Keratinocyte (primary cell): Measurements from ENCODE around the gene PRKCE. TPM values are rescaled to one million over a fixed set of nuclear protein-coding genes. Genes with fewer than 3 reads are reported as not detected.

Source experiments
- DNase-seq: peaks from one replicate; pipeline ENCODE4 v3.0.0-alpha.2; 2011; ENCODE audit warnings: low read depth, missing footprints, low spot score
- FAIRE-seq: peaks from 2 replicates; lab custom pipeline; 2011; peaks lifted over from hg19 to GRCh38; lab: Jason Lieb, UNC
- H2AFZ ChIP-seq: 2 replicates; pipeline ENCODE4 v1.6.0; 2012; ENCODE audit warnings: low read length, control low read depth, inconsistent platforms; ENCODE audit not compliant: control insufficient read depth
- H3K27ac ChIP-seq: 2 replicates; pipeline ENCODE4 v1.5.1; 2011; ENCODE audit warnings: low read length; ENCODE audit not compliant: control insufficient read depth, insufficient read depth
- H3K27me3 ChIP-seq: 3 replicates; pipeline ENCODE4 v1.6.0; 2011; ENCODE audit warnings: low read length; ENCODE audit not compliant: control insufficient read depth, insufficient read depth; ENCODE audit errors: extremely low read depth
- H3K36me3 ChIP-seq, 2 experiments: 2 replicates in 1 of 2; 3 replicates in 1 of 2; pipeline ENCODE4 v1.5.1; 2011; ENCODE audit warnings: low read length in 2 of 2, mild to moderate bottlenecking in 1 of 2; ENCODE audit not compliant: control insufficient read depth in 2 of 2, insufficient read depth in 2 of 2; ENCODE audit errors: extremely low read depth in 1 of 2
- H3K4me1 ChIP-seq: 3 replicates; pipeline ENCODE4 v1.5.1; 2011; ENCODE audit warnings: low read length; ENCODE audit not compliant: control insufficient read depth, insufficient read depth; ENCODE audit errors: extremely low read depth
- H3K4me2 ChIP-seq: 3 replicates; pipeline ENCODE4 v1.6.0; 2011; ENCODE audit warnings: low read depth, low read length; ENCODE audit not compliant: control insufficient read depth, insufficient read depth; ENCODE audit errors: extremely low read depth
- H3K4me3 ChIP-seq, 3 experiments: fragments of 200-600 bp in 1 of 3; sonication (generic) in 1 of 3; 2 replicates in 2 of 3; 3 replicates in 1 of 3; pipeline ENCODE4 v1.5.1; 2011 to 2016; ENCODE audit warnings: low read length in 3 of 3, mild to moderate bottlenecking in 3 of 3, control low read depth in 2 of 3, inconsistent platforms in 1 of 3, low read depth in 1 of 3, mixed read lengths in 1 of 3, mixed run types in 1 of 3, moderate library complexity in 1 of 3; ENCODE audit not compliant: control insufficient read depth in 2 of 3, insufficient read depth in 2 of 3; ENCODE audit errors: extremely low read depth in 1 of 3
- H3K79me2 ChIP-seq: 2 replicates; pipeline ENCODE4 v1.6.0; 2012; ENCODE audit warnings: low read length; ENCODE audit not compliant: control insufficient read depth, insufficient read depth
- H3K9ac ChIP-seq: 3 replicates; pipeline ENCODE4 v1.6.0; 2011; ENCODE audit warnings: low read length; ENCODE audit not compliant: control insufficient read depth, insufficient read depth; ENCODE audit errors: extremely low read depth
- H3K9me1 ChIP-seq: 3 replicates; pipeline ENCODE4 v1.6.0; 2011; ENCODE audit warnings: low read length; ENCODE audit not compliant: control insufficient read depth, insufficient read depth; ENCODE audit errors: extremely low read depth
- H3K9me3 ChIP-seq: 2 replicates; pipeline ENCODE4 v1.5.1; 2012; ENCODE audit warnings: low read depth, low read length; ENCODE audit not compliant: control insufficient read depth
- H4K20me1 ChIP-seq: 3 replicates; pipeline ENCODE4 v1.6.0; 2011; ENCODE audit warnings: low read length; ENCODE audit not compliant: control insufficient read depth, insufficient read depth; ENCODE audit errors: extremely low read depth
- CTCF ChIP-seq, 3 experiments: IDR thresholded peaks in 1 of 3; conservative IDR thresholded peaks in 1 of 3; optimal IDR thresholded peaks in 1 of 3; 2 replicates in 2 of 3; 3 replicates in 1 of 3; pipeline versions ENCODE3 to v1.5.1; 2011; ENCODE audit warnings: low read length in 3 of 3, mild to moderate bottlenecking in 3 of 3, moderate library complexity in 2 of 3, control low read depth in 1 of 3, inconsistent platforms in 1 of 3; ENCODE audit not compliant: insufficient read depth in 2 of 3; ENCODE audit errors: extremely low read depth in 1 of 3
- EZH2 ChIP-seq: IDR thresholded peaks from one replicate; pipeline ENCODE4 v1.6.1; 2012; ENCODE audit warnings: inconsistent platforms, mild to moderate bottlenecking, low read length, moderate library complexity
- dilution Hi-C: fragments of 300-500 bp; cut with MboI; formaldehyde crosslinking; loops from one replicate; pipeline ENCODE4 v1.7.0; 2020; ENCODE audit warnings: low sequenced_read_pairs; ENCODE audit not compliant: extremely low pct_ligation_motif_present
- polyA plus RNA-seq, 5 experiments: library from polyadenylated mRNA; depleted of rRNA in 3 of 5; stranded (reverse) in 3 of 5; stranded (forward) in 1 of 5; unstranded in 1 of 5; fragments of >200 nt; gene quantifications; 1 replicate in 1 of 5; 2 replicates in 3 of 5; 3 replicates in 1 of 5; pipeline versions ENCODE4 v1.2.1 to v1.2.3, GENCODE V29; 2011 to 2012; ENCODE audit warnings: missing spikeins in 2 of 5, low read depth in 1 of 5, low replicate concordance in 1 of 5

PRKCE gene
- polyA plus RNA-seq, 1 donor (not counting 4 experiments of a cell fraction or from before 2014, with no cell fraction given) = 2.0 TPM

GRCh38 chr2:46207591-46207990 lies 556.1 kb downstream of the PRKCE start:
- H3K4me3 ChIP-seq = no peak overlapping the region
- H3K4me1 ChIP-seq = no peaks in the 10 kb centered on the region
- no peaks in the 10 kb centered on the region for H3K27me3 ChIP-seq
- H3K27ac ChIP-seq = no peak overlapping the region
- dilution Hi-C loops = no loop called here
- H3K79me2 ChIP-seq = no peaks in the 10 kb centered on the region
- H3K36me3 ChIP-seq = no peaks in the 10 kb centered on the region
- H3K9me1 ChIP-seq = no peaks in the 10 kb centered on the region
- no peak for DNase-seq
- no peaks in the 10 kb centered on the region for H4K20me1 ChIP-seq
- no peak for FAIRE-seq
- no peak for TF ChIP-seq EZH2
- no peak for TF ChIP-seq CTCF (optimal IDR thresholded peaks at IDR 0.05 in 1 of 3, IDR thresholded peaks at IDR 0.05 in 1 of 3, conservative IDR thresholded peaks at IDR 0.05 in 1 of 3; ENCODE audit: extremely low read depth in 1 of 3, insufficient read depth in 2 of 3, low read length in 3 of 3)
- H2AFZ ChIP-seq = no peak overlapping the region
- no peaks in the 10 kb centered on the region for H3K9me3 ChIP-seq
- H3K4me2 ChIP-seq = no peak overlapping the region
- no peak overlapping the region for H3K9ac ChIP-seq

GRCh38 chr2:46208766-46209165 lies 557.3 kb downstream of the PRKCE start:
- Histone ChIP-seq H3K4me1 (no peaks in the 10 kb centered on the region), H3K9me3 (no peaks in the 10 kb centered on the region), H4K20me1 (no peaks in the 10 kb centered on the region), H3K4me3 (no peak overlapping the region), H3K4me2 (no peak overlapping the region), H3K79me2 (no peaks in the 10 kb centered on the region), H2AFZ (no peak overlapping the region), H3K36me3 (no peaks in the 10 kb centered on the region), H3K27ac (no peak overlapping the region), H3K9ac (no peak overlapping the region), H3K27me3 (no peaks in the 10 kb centered on the region), H3K9me1 (no peaks in the 10 kb centered on the region)
- DNase-seq (no peak), FAIRE-seq (no peak)
- TF ChIP-seq EZH2 = no peak
- TF ChIP-seq CTCF (optimal IDR thresholded peaks at IDR 0.05 in 1 of 3, IDR thresholded peaks at IDR 0.05 in 1 of 3, conservative IDR thresholded peaks at IDR 0.05 in 1 of 3; ENCODE audit: extremely low read depth in 1 of 3, insufficient read depth in 2 of 3, low read length in 3 of 3) = no peak
- dilution Hi-C loops = no loop called here
